GM21786 (cell line): Measurements from ENCODE around the gene MRAP2.
"Not testable (repeated sequence)": the region's sequence is repeated elsewhere in the genome, so short reads cannot be mapped to it uniquely, and the experiment has no call there.

Experiments
- ATAC-seq: cut with Tn5 transposase; IDR thresholded peaks from one replicate; pipeline ENCODE4 v1.9.1; 2021; ENCODE audit not compliant: unreplicated experiment

Gene MRAP2

GRCh38 chr6:84118191-84118590 is 84.6 kb downstream of the MRAP2 start:
- ATAC-seq = no peak

GRCh38 chr6:84119277-84119676 is 85.7 kb downstream of the MRAP2 start:
- ATAC-seq = no peak

GRCh38 chr6:84123186-84123585 is 89.6 kb downstream of the MRAP2 start:
- no peak for ATAC-seq

GRCh38 chr6:84129588-84129987 is 96.0 kb downstream of the MRAP2 start:
- not testable (repeated sequence) for ATAC-seq

GRCh38 chr6:84133385-84133784 is 99.8 kb downstream of the MRAP2 start:
- not testable (repeated sequence) for ATAC-seq

- no peak for ATAC-seq
These were observed 101.7 kb downstream of the MRAP2 start for GRCh38 chr6:84135291-84135690.

- ATAC-seq = no peak
These were observed 102.9 kb downstream of the MRAP2 start for GRCh38 chr6:84136364-84137050.

GRCh38 chr6:84137051-84137375 is 103.4 kb downstream of the MRAP2 start:
- no peak for ATAC-seq

GRCh38 chr6:84137989-84138575 is 104.5 kb downstream of the MRAP2 start:
- no peak for ATAC-seq

- no peak for ATAC-seq
These were observed 105.7 kb downstream of the MRAP2 start for GRCh38 chr6:84139311-84139710.
